Memory B cell (primary cell): Measurements from ENCODE around the gene MAOB.
A peak's percentile ranks its signal among the peaks of the same experiment; 100 is the strongest.

Experiments used
- ATAC-seq: fragments of 150-1000 bp; cut with Tn5 transposase; 2 replicates; pipeline ENCODE4 v1.10.0; 2021; ENCODE audit warnings: low read depth, mild to moderate bottlenecking, moderate library complexity
- DNase-seq, 2 donors: peaks; one replicate each; pipeline ENCODE4 v3.0.0; 2022; ENCODE audit warnings: low spot score in 2 of 2
- H3K27ac Mint-ChIP-seq: one replicate; pipeline ENCODE4 v1.8.0; 2022; ENCODE audit warnings: mild to moderate bottlenecking, moderate library complexity, mixed read lengths
- H3K27me3 Mint-ChIP-seq: one replicate; pipeline ENCODE4 v1.8.0; 2022; ENCODE audit warnings: mixed read lengths
- H3K36me3 Mint-ChIP-seq: one replicate; pipeline ENCODE4 v1.8.0; 2022; ENCODE audit warnings: mild to moderate bottlenecking, mixed read lengths
- H3K4me1 Mint-ChIP-seq: one replicate; pipeline ENCODE4 v1.8.0; 2022; ENCODE audit warnings: mixed read lengths
- H3K4me3 Mint-ChIP-seq: one replicate; pipeline ENCODE4 v1.8.0; 2022; ENCODE audit warnings: mild to moderate bottlenecking, moderate library complexity, mixed read lengths
- H3K9me3 Mint-ChIP-seq: one replicate; pipeline ENCODE4 v1.8.0; 2022; ENCODE audit warnings: mixed read lengths

The MAOB gene

GRCh38 chrX:43756076-43756475 lies 126.2 kb downstream of the MAOB start:
- no peak for ATAC-seq
- H3K27me3 Mint-ChIP-seq: no peaks in the 10 kb centered on the region
- H3K9me3 Mint-ChIP-seq: no peaks in the 10 kb centered on the region
- H3K27ac Mint-ChIP-seq: no peak overlapping the region
- DNase-seq: no peak
- H3K4me3 Mint-ChIP-seq: no peak overlapping the region
- H3K36me3 Mint-ChIP-seq: no peaks in the 10 kb centered on the region
- no peaks in the 10 kb centered on the region for H3K4me1 Mint-ChIP-seq

- peaks cover 1% of the 10 kb centered on the region for H3K27me3 Mint-ChIP-seq
- DNase-seq (no peak), ATAC-seq (no peak)
- no peaks in the 10 kb centered on the region for H3K9me3 Mint-ChIP-seq
- peaks cover 6% of the 10 kb centered on the region for H3K4me1 Mint-ChIP-seq
- H3K36me3 Mint-ChIP-seq: no peaks in the 10 kb centered on the region
- no peak overlapping the region for H3K4me3 Mint-ChIP-seq
- no peak overlapping the region for H3K27ac Mint-ChIP-seq
Observed at GRCh38 chrX:43753637-43754036, 128.6 kb downstream of the MAOB start.

DNA sequence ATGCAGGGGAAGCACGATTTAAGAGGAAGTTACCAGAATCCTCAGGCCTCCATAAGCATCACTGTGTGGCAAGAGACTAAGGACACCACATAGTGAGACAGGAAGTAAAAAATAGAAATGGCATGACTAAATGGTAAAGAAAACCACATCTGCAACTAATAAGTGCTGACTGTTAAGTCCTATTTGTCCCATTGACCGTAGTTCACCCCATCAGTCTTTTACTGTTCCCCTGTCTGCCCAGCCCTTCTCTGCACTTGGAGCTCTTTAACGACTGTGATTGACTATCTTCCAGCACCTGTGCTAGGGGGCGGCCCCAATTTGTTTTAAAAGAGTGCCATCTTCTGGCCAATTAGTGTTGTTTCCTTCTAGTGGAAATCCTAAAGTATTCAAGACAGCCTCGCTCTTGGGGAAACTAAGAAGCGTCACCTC lies 132.0 kb downstream of the MAOB start:
- ATAC-seq (peak; percentile 87), DNase-seq (peak in 1 of 2 donors; percentile 34)
- no peak overlapping the region for H3K4me3 Mint-ChIP-seq
- H3K9me3 Mint-ChIP-seq: no peaks in the 10 kb centered on the region
- no peak overlapping the region for H3K27ac Mint-ChIP-seq
- H3K36me3 Mint-ChIP-seq: no peaks in the 10 kb centered on the region
- H3K27me3 Mint-ChIP-seq: peaks cover 1% of the 10 kb centered on the region
- H3K4me1 Mint-ChIP-seq: peaks cover 6% of the 10 kb centered on the region

DNA sequence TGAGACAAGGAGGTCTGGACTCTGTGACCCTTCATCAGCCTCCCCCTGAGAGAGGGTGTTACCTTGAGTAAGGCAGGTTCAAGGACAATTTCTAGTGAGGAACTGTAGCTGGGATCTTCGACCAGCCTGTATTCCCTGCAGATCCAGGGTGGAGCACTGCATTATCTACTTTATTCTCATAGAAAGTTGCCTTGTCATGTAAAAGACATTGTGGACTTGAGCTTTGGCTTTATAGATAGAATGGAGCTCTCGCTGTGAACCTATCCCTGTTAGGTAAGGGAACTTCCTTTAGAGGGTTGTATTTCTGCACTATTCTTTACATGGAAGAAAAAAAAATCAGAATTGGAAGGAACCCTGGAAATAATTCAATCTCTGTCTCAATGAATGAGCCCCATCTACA lies 134.8 kb downstream of the MAOB start:
- H3K4me3 Mint-ChIP-seq: no peak overlapping the region
- H3K27ac Mint-ChIP-seq: no peak overlapping the region
- no peaks in the 10 kb centered on the region for H3K9me3 Mint-ChIP-seq
- peaks cover 6% of the 10 kb centered on the region for H3K4me1 Mint-ChIP-seq
- H3K36me3 Mint-ChIP-seq: no peaks in the 10 kb centered on the region
- ATAC-seq (no peak), DNase-seq (no peak)
- H3K27me3 Mint-ChIP-seq: peaks cover 1% of the 10 kb centered on the region

DNA sequence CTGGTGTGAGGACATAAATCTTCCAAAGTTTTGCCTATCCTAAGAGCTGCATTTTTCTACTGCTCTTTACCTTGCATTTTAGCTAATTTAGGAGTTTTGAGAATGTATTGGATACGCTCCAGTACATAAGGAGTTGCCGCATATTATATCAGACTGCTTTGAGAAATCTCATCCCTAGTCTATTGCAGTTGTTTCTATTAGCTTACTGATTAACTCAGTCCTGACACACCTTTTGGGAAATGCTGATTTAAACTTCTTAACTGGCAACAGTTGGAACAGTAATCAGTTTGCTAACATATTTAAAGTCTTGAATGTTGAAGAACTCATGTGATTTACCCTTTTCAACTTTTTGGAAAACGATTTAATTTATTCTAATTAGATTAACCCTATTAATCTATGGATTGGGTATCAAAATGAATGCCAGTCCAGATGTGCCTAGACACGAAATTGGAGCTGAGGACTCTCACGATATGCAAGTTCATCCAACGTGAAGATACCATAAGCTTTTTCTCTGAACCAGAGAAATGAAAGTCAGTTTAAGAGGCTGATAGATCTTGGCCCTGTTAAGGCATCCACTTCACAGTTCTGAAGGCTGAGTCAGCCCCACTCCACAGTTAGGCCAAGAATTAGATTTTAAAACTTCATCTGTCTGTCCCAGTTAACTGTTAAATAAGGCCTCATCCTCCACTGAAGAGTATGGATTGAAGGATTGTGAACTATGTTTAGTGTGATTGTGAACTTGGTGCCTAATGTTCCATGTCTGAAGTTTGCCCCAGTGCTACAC lies 136.1 kb downstream of the MAOB start:
- Mint-ChIP-seq H3K9me3 (no peaks in the 10 kb centered on the region), H3K4me1 (peaks cover 6% of the 10 kb centered on the region), H3K36me3 (no peaks in the 10 kb centered on the region), H3K27ac (no peak overlapping the region), H3K27me3 (peaks cover 1% of the 10 kb centered on the region), H3K4me3 (no peak overlapping the region)
- DNase-seq (no peak), ATAC-seq (no peak)

DNA sequence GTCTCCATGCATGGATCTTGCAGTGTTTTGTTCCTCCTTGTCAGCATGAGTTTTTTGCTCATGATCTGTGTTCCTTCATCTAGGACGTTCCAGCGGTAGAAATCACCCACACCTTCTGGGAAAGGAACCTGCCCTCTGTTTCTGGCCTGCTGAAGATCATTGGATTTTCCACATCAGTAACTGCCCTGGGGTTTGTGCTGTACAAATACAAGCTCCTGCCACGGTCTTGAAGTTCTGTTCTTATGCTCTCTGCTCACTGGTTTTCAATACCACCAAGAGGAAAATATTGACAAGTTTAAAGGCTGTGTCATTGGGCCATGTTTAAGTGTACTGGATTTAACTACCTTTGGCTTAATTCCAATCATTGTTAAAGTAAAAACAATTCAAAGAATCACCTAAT lies 138.0 kb downstream of the MAOB start:
- DNase-seq (no peak), ATAC-seq (no peak)
- Mint-ChIP-seq H3K9me3 (no peaks in the 10 kb centered on the region), H3K27me3 (no peaks in the 10 kb centered on the region), H3K4me1 (no peaks in the 10 kb centered on the region), H3K36me3 (no peaks in the 10 kb centered on the region), H3K4me3 (no peak overlapping the region), H3K27ac (no peak overlapping the region)

- Mint-ChIP-seq H3K4me3 (no peak overlapping the region), H3K9me3 (no peaks in the 10 kb centered on the region), H3K27me3 (no peaks in the 10 kb centered on the region), H3K36me3 (no peaks in the 10 kb centered on the region), H3K27ac (no peak overlapping the region), H3K4me1 (no peaks in the 10 kb centered on the region)
- ATAC-seq (no peak), DNase-seq (no peak)
Observed at GRCh38 chrX:43743100-43743822, 139.0 kb downstream of the MAOB start.

- Mint-ChIP-seq H3K4me1 (no peaks in the 10 kb centered on the region), H3K36me3 (no peaks in the 10 kb centered on the region)
Observed at GRCh38 chrX:43741843-43742573, 140.2 kb downstream of the MAOB start.

GRCh38 chrX:43735957-43736356 lies 146.3 kb downstream of the MAOB start:
- no peak overlapping the region for H3K27ac Mint-ChIP-seq
- ATAC-seq: no peak
- no peaks in the 10 kb centered on the region for H3K36me3 Mint-ChIP-seq
- DNase-seq: no peak
- peaks cover 3% of the 10 kb centered on the region for H3K27me3 Mint-ChIP-seq
- no peaks in the 10 kb centered on the region for H3K9me3 Mint-ChIP-seq
- H3K4me3 Mint-ChIP-seq: no peak overlapping the region
- no peaks in the 10 kb centered on the region for H3K4me1 Mint-ChIP-seq

More at GRCh38 chrX:43741843-43742573, 140.2 kb downstream of the MAOB start:
- no peaks in the 10 kb centered on the region for H3K9me3 Mint-ChIP-seq
- no peaks in the 10 kb centered on the region for H3K27me3 Mint-ChIP-seq
- H3K4me3 Mint-ChIP-seq: no peak overlapping the region
- ATAC-seq: no peak
- H3K27ac Mint-ChIP-seq: no peak overlapping the region
- DNase-seq: no peak

DNA sequence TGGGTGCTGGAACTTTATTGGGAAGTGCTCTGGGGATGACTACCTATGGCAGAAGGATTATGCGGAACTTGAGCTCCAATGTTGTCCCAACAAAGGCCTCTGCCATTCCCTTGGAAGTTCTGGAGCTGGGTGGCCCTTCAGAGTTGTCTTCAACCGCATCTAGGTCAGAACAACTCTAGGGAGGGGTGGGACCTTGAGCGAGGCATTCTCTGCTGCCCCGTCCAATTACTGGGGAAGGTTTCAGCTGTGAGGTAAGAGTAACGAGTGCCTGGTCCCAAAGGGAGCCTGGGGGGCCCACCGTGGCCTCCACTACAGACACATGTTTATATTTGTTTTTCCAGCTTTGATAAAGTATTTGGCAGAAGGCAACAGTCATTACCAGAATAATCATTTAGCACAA lies 146.7 kb downstream of the MAOB start:
- Mint-ChIP-seq H3K36me3 (no peaks in the 10 kb centered on the region), H3K4me3 (no peak overlapping the region), H3K9me3 (no peaks in the 10 kb centered on the region), H3K27ac (no peak overlapping the region), H3K4me1 (no peaks in the 10 kb centered on the region), H3K27me3 (peaks cover 5% of the 10 kb centered on the region)
- no peak for DNase-seq
- no peak for ATAC-seq

GRCh38 chrX:43734444-43734843 lies 147.8 kb downstream of the MAOB start:
- H3K4me3 Mint-ChIP-seq: no peak overlapping the region
- H3K27me3 Mint-ChIP-seq: peaks cover 5% of the 10 kb centered on the region
- H3K27ac Mint-ChIP-seq: no peak overlapping the region
- no peaks in the 10 kb centered on the region for H3K4me1 Mint-ChIP-seq
- ATAC-seq: no peak
- H3K9me3 Mint-ChIP-seq: no peaks in the 10 kb centered on the region
- DNase-seq: no peak
- H3K36me3 Mint-ChIP-seq: no peaks in the 10 kb centered on the region

DNA sequence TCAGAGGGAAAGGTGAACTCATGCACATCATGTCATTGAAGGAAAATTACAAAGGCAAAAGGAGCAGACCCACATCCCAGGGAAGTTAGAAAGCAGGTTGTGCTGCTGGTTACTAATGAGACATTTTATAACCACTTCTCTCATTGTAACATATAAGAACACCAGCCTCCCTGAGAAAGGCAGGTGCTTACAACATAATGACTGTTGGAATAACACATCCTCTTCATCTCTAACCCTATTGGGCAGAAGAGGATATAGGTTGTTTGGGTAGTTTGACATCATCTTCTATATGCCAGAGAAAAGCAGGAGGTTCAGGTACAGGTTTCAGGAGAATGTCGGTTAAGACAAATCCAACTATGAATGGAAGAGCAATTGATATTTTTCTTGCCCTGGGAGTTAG lies 148.6 kb downstream of the MAOB start:
- no peaks in the 10 kb centered on the region for H3K36me3 Mint-ChIP-seq
- no peak for ATAC-seq
- H3K27me3 Mint-ChIP-seq: peaks cover 5% of the 10 kb centered on the region
- no peak overlapping the region for H3K27ac Mint-ChIP-seq
- DNase-seq: no peak
- no peaks in the 10 kb centered on the region for H3K9me3 Mint-ChIP-seq
- H3K4me1 Mint-ChIP-seq: no peaks in the 10 kb centered on the region
- H3K4me3 Mint-ChIP-seq: no peak overlapping the region

DNA sequence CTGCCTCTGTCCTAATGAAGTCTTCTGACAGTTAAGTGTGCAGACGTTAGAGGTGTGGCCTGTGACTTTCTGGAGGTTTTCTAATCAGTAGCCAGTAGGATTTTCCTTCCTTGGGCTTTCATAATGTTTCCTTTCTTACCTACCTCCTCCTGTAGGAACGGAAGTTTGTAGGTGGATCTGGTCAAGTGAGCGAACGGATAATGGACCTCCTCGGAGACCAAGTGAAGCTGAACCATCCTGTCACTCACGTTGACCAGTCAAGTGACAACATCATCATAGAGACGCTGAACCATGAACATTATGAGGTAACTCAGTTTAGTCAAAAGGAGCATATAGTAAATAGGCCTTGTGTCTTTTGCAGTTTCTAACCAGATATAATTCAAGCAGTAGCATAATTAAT lies 151.2 kb downstream of the MAOB start:
- Mint-ChIP-seq H3K4me3 (no peak overlapping the region), H3K27ac (no peak overlapping the region), H3K4me1 (no peaks in the 10 kb centered on the region), H3K9me3 (no peaks in the 10 kb centered on the region), H3K36me3 (no peaks in the 10 kb centered on the region), H3K27me3 (peaks cover 7% of the 10 kb centered on the region)
- ATAC-seq (no peak), DNase-seq (no peak)

- H3K27ac Mint-ChIP-seq: no peak overlapping the region
- no peak for ATAC-seq
- no peaks in the 10 kb centered on the region for H3K4me1 Mint-ChIP-seq
- H3K36me3 Mint-ChIP-seq: no peaks in the 10 kb centered on the region
- H3K27me3 Mint-ChIP-seq: peaks cover 7% of the 10 kb centered on the region
- no peaks in the 10 kb centered on the region for H3K9me3 Mint-ChIP-seq
- no peak for DNase-seq
- no peak overlapping the region for H3K4me3 Mint-ChIP-seq
Observed at GRCh38 chrX:43728966-43729365, 153.3 kb downstream of the MAOB start.
